Lower leg skin (tissue), 4 donors: Measurements from ENCODE around the gene ARL10. TPM values are rescaled to one million over a fixed set of nuclear protein-coding genes. Genes with fewer than 3 reads are reported as not detected.

ENCODE experiments used
- microRNA counts, 2 donors: library from miRNA; unstranded; fragments of <30 nt; microRNA quantifications; one replicate each; lab custom pipeline; 2016
- microRNA-seq, 2 donors: library from miRNA; unstranded; fragments of <30 nt; microRNA quantifications; one replicate each; pipeline ENCODE4, GENCODE V29; 2016; ENCODE audit warnings: borderline replicate concordance in 2 of 2, borderline number of aligned reads in 1 of 2
- total RNA-seq, 4 donors: library from RNA; depleted of rRNA; stranded (reverse); fragments of >200 nt; gene quantifications; one replicate each; pipeline ENCODE4 v1.1.0, GENCODE V29; 2016

Gene ARL10
- total RNA-seq, 4 donors from 2014 or later, result 6.1 to 13.5 (median 8.8) TPM

MicroRNAs encoded within 50 kb of the gene (microRNA counts, 767-probe panel; counts per million panel counts)
- microRNA hsa-miR-1271-5p (lab: Ali Mortazavi, UCI), result 0 to 358 counts per million in 2 donors

Small RNA genes within 50 kb of the gene (microRNA-seq; reads per million reads assigned to microRNA genes)
- gene MIR1271, result 2.8 to 3.4 reads per million in 2 donors

Other genes starting within 250 kb of the ARL10 start
- 10 to 100 TPM in 2 of 4 donors, 1 to 10 TPM in 2; 7.5 to 14.9 (median 11.0) TPM for gene SIMC1, start 127.1 kb upstream of the ARL10 start, total RNA-seq
- 10 to 100 TPM; 58.0 to 89.4 (median 73.4) TPM for gene KIAA1191, start 3.7 kb upstream of the ARL10 start, total RNA-seq
- gene NOP16, start 23.1 kb downstream of the ARL10 start, total RNA-seq, result 10 to 100 TPM; 11.5 to 22.5 (median 12.1) TPM
- 100 to 1,000 TPM; 110 to 153 (median 130) TPM for gene HIGD2A, start 23.3 kb downstream of the ARL10 start, total RNA-seq
- gene CLTB, start 51.1 kb downstream of the ARL10 start, total RNA-seq, result 100 to 1,000 TPM; 707 to 959 (median 743) TPM
- 10 to 100 TPM; 32.6 to 35.8 (median 33.7) TPM for gene FAF2, start 82.9 kb downstream of the ARL10 start, total RNA-seq
- gene RNF44, start 171.9 kb downstream of the ARL10 start, total RNA-seq, result 10 to 100 TPM; 29.6 to 45.7 (median 33.7) TPM
- under 1 TPM in 3 of 4 donors, not detected in 1; 0.15 to 0.19 (median 0.15) TPM for gene CDHR2, start 183.9 kb downstream of the ARL10 start, total RNA-seq
- gene GPRIN1, start 244.7 kb downstream of the ARL10 start, total RNA-seq, result 1 to 10 TPM in 3 of 4 donors, under 1 TPM in 1; 0.72 to 1.7 (median 1.5) TPM